GM23338 (cell line): ENCODE results near the gene RXFP2.

Experiments
- CREB1 ChIP-seq: fragments of 250-450 bp; sonication (Bioruptor Pico); IDR thresholded peaks from 2 replicates; pipeline ENCODE4 v1.5.0; 2020; ENCODE audit warnings: low read depth, mild to moderate bottlenecking, moderate library complexity
- CTCF ChIP-seq, 2 experiments: fragments of 200-600 bp in 1 of 2; sonication (generic) in 1 of 2; conservative IDR thresholded peaks; 2 replicates each; pipeline versions ENCODE4 v1.5.1 to v1.6.1; 2016 to 2017; ENCODE audit warnings: antibody characterized with exemption in 2 of 2, low read depth in 2 of 2, mild to moderate bottlenecking in 2 of 2, moderate library complexity in 1 of 2
- EZH2 ChIP-seq: fragments of 200-600 bp; sonication (generic); IDR thresholded peaks from one replicate; pipeline ENCODE4 v1.8.0; 2017; ENCODE audit warnings: antibody characterized with exemption, mild to moderate bottlenecking, low read depth; ENCODE audit not compliant: unreplicated experiment
- EZH2phosphoT487 ChIP-seq: fragments of 200-600 bp; sonication (generic); IDR thresholded peaks from one replicate; pipeline ENCODE4 v1.8.1; 2018; ENCODE audit warnings: antibody characterized with exemption; ENCODE audit not compliant: unreplicated experiment
- JUNB ChIP-seq: IDR thresholded peaks from one replicate; pipeline ENCODE4 v1.6.1; 2016; ENCODE audit warnings: antibody characterized with exemption; ENCODE audit not compliant: unreplicated experiment
- NANOG ChIP-seq: IDR thresholded peaks from 2 replicates; pipeline ENCODE4 v1.6.1; 2016; ENCODE audit warnings: antibody characterized with exemption, borderline replicate concordance
- POLR2AphosphoS5 ChIP-seq: IDR thresholded peaks from 2 replicates; pipeline ENCODE4 v1.6.1; 2016; ENCODE audit warnings: antibody characterized with exemption, low read depth
- REST ChIP-seq: IDR thresholded peaks from one replicate; pipeline ENCODE4 v1.6.1; 2018; ENCODE audit warnings: antibody characterized with exemption; ENCODE audit not compliant: unreplicated experiment
- STAT1 ChIP-seq: IDR thresholded peaks from one replicate; pipeline ENCODE4 v1.6.1; 2016; ENCODE audit warnings: antibody characterized with exemption; ENCODE audit not compliant: unreplicated experiment
- ZNF331 ChIP-seq: fragments of 250-450 bp; sonication (Bioruptor Pico); IDR thresholded peaks from 2 replicates; pipeline ENCODE4 v1.5.0; 2020; ENCODE audit warnings: low read depth, mild to moderate bottlenecking, moderate library complexity

DNA sequence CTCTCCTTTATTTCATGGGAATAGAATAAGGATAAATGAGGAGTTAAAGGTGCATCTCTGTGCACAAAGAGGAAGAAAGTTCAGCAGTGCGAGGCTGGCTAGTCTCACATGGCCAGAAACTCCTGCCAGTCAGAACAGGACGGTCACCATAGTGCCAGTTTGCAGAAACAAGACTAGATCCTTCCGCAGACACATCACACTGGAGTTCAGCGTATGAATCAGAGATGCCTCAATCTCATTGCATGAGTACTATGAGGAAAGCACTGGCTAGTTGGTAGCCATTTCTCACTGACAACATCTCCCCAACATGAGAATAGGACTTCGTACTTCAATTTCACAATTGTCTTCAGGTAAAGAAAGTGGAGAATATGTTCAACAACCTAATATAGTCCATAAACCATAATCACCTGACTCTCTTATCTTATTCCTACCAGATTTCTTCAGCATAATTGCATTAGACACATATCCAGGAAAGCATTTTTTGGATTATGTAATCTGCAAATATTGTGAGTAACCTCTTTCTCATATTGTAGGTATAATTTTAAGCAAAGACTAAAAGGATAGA, 34.9 kb downstream of the RXFP2 start:
- TF ChIP-seq CTCF (conservative IDR thresholded peaks at IDR 0.05; ENCODE audit: low read depth in 2 of 2) (no peak), POLR2AphosphoS5 (no peak), EZH2 (no peak), ZNF331 (CRISPR knock-in tag) (no peak), REST (no peak), EZH2phosphoT487 (no peak), NANOG (no peak), STAT1 (no peak), JUNB (no peak), CREB1 (CRISPR knock-in tag) (no peak)
